GM23338 (cell line): Measurements from ENCODE around the gene KCTD18. TPM values are rescaled to one million over a fixed set of nuclear protein-coding genes. Genes with fewer than 3 reads are reported as not detected.
A peak's percentile ranks its signal among the peaks of the same experiment; 100 is the strongest.

Experiments
- ATAC-seq: fragments of 200-7000 bp; cut with Tn5 transposase; 3 replicates; pipeline ENCODE4 v1.9.1; 2020
- DNase-seq: peaks from one replicate; pipeline ENCODE4 v3.0.0-alpha.2; 2015; ENCODE audit warnings: low spot score
- H2AFZ ChIP-seq: fragments of 200-600 bp; sonication (generic); 2 replicates; pipeline ENCODE4 v1.8.0; 2016; ENCODE audit warnings: antibody characterized with exemption, mild to moderate bottlenecking, moderate library complexity
- H3F3A ChIP-seq: fragments of 200-600 bp; sonication (generic); replicated peaks from 2 replicates; pipeline ENCODE4 v1.8.0; 2017; ENCODE audit warnings: antibody characterized with exemption, mixed run types, low read depth
- H3K27ac ChIP-seq: fragments of 200-600 bp; sonication (generic); 2 replicates; pipeline ENCODE4 v1.6.1; 2016; ENCODE audit warnings: low read depth
- H3K27me3 ChIP-seq: fragments of 200-600 bp; sonication (generic); 2 replicates; pipeline ENCODE4 v1.8.0; 2016; ENCODE audit warnings: mild to moderate bottlenecking, mixed run types, moderate library complexity; ENCODE audit not compliant: insufficient read depth
- H3K36me3 ChIP-seq: fragments of 200-600 bp; sonication (generic); 2 replicates; pipeline ENCODE4 v1.8.0; 2016; ENCODE audit warnings: mild to moderate bottlenecking; ENCODE audit not compliant: insufficient read depth
- H3K4me1 ChIP-seq: fragments of 200-600 bp; sonication (generic); 2 replicates; pipeline ENCODE4 v1.8.0; 2016; ENCODE audit warnings: mild to moderate bottlenecking, moderate library complexity; ENCODE audit not compliant: insufficient read depth
- H3K4me2 ChIP-seq: fragments of 200-600 bp; sonication (generic); 2 replicates; pipeline ENCODE4 v1.7.1; 2017; ENCODE audit warnings: mixed run types
- H3K4me3 ChIP-seq: fragments of 200-600 bp; sonication (generic); 2 replicates; pipeline ENCODE4 v1.6.1; 2016; ENCODE audit warnings: mixed run types
- H3K79me2 ChIP-seq: fragments of 200-600 bp; sonication (generic); replicated peaks from 2 replicates; pipeline ENCODE4 v1.8.0; 2017; ENCODE audit warnings: mild to moderate bottlenecking; ENCODE audit not compliant: insufficient read depth
- H3K9me2 ChIP-seq: fragments of 200-600 bp; sonication (generic); 2 replicates; pipeline ENCODE4 v1.8.0; 2017; ENCODE audit not compliant: insufficient read depth
- H4K20me1 ChIP-seq: fragments of 200-600 bp; sonication (generic); replicated peaks from 2 replicates; pipeline ENCODE4 v1.8.0; 2017; ENCODE audit warnings: mild to moderate bottlenecking; ENCODE audit not compliant: insufficient read depth
- H3K27ac Mint-ChIP-seq: 2 replicates; pipeline ENCODE4 v1.8.0; 2020; ENCODE audit warnings: inconsistent platforms, mild to moderate bottlenecking, moderate library complexity, mixed read lengths
- H3K27me3 Mint-ChIP-seq: 3 replicates; pipeline ENCODE4 v1.8.0; 2022; ENCODE audit warnings: low read depth, mild to moderate bottlenecking, moderate library complexity, mixed read lengths, inconsistent platforms; ENCODE audit not compliant: insufficient read depth, poor library complexity
- H3K36me3 Mint-ChIP-seq: 3 replicates; pipeline ENCODE4 v1.8.0; 2021; ENCODE audit warnings: low read depth, mild to moderate bottlenecking, inconsistent platforms, moderate library complexity, mixed read lengths
- H3K4me1 Mint-ChIP-seq: 3 replicates; pipeline ENCODE4 v1.8.0; 2020; ENCODE audit warnings: mild to moderate bottlenecking, inconsistent platforms, mixed read lengths
- H3K4me3 Mint-ChIP-seq: 3 replicates; pipeline ENCODE4 v1.8.0; 2021; ENCODE audit warnings: moderate library complexity, mild to moderate bottlenecking, inconsistent platforms, mixed read lengths
- H3K9me3 Mint-ChIP-seq: 3 replicates; pipeline ENCODE4 v1.8.0; 2020; ENCODE audit warnings: moderate library complexity, mild to moderate bottlenecking, inconsistent platforms, mixed read lengths
- EZH2 ChIP-seq: fragments of 200-600 bp; sonication (generic); IDR thresholded peaks from one replicate; pipeline ENCODE4 v1.8.0; 2017; ENCODE audit warnings: antibody characterized with exemption, mild to moderate bottlenecking, low read depth; ENCODE audit not compliant: unreplicated experiment
- EZH2phosphoT487 ChIP-seq: fragments of 200-600 bp; sonication (generic); IDR thresholded peaks from one replicate; pipeline ENCODE4 v1.8.1; 2018; ENCODE audit warnings: antibody characterized with exemption; ENCODE audit not compliant: unreplicated experiment
- POLR2AphosphoS5 ChIP-seq: IDR thresholded peaks from 2 replicates; pipeline ENCODE4 v1.6.1; 2016; ENCODE audit warnings: antibody characterized with exemption, low read depth
- STAT1 ChIP-seq: IDR thresholded peaks from one replicate; pipeline ENCODE4 v1.6.1; 2016; ENCODE audit warnings: antibody characterized with exemption; ENCODE audit not compliant: unreplicated experiment
- ZNF114 ChIP-seq: fragments of 250-450 bp; sonication (Bioruptor Pico); IDR thresholded peaks from 2 replicates; pipeline ENCODE4 v1.5.0; 2020; ENCODE audit warnings: mild to moderate bottlenecking, moderate library complexity
- ZNF462 ChIP-seq: fragments of 250-450 bp; sonication (Bioruptor Pico); IDR thresholded peaks from 2 replicates; pipeline ENCODE4 v1.5.0; 2020; ENCODE audit warnings: mild to moderate bottlenecking, moderate library complexity
- polyA plus RNA-seq: library from polyadenylated mRNA; unstranded; fragments of >200 nt; fragmentation: Nextera tagmentation; extraction: Ambion mirVana; gene quantifications from 2 replicates; pipeline ENCODE4 v1.2.1, GENCODE V29; 2016
- total RNA-seq: library from RNA; depleted of rRNA; stranded (reverse); fragments of >200 nt; shearing (Covaris generic); gene quantifications from 2 replicates; pipeline ENCODE4 v1.2.3, GENCODE V29; 2014

Gene KCTD18
- total and polyA plus RNA-seq, 2 experiments from 2014 or later, result 3.3 to 4.7 TPM

GRCh38 chr2:200454927-200455801 is 54.7 kb downstream of the KCTD18 start:
- Histone ChIP-seq H4K20me1 (peaks cover 6% of the 10 kb centered on the region; the same call in 1 of the 2 replicates), H3F3A (no peaks in the 10 kb centered on the region), H3K4me3 (no peak overlapping the region), H3K27ac (peak overlapping the region; percentile 66; the same call in 1 of the 2 replicates), H3K4me2 (no peak overlapping the region), H3K9me2 (no peaks in the 10 kb centered on the region), H2AFZ (no peak overlapping the region), H3K79me2 (no peaks in the 10 kb centered on the region; the same call in 1 of the 2 replicates), H3K27me3 (no peaks in the 10 kb centered on the region), H3K4me1 (peaks cover 7% of the 10 kb centered on the region), H3K36me3 (peaks cover 30% of the 10 kb centered on the region)
- peaks cover 16% of the 10 kb centered on the region for H3K4me1 Mint-ChIP-seq
- DNase-seq (no peak), ATAC-seq (no peak)
- H3K27me3 Mint-ChIP-seq, result peaks cover 7% of the 10 kb centered on the region
- peak overlapping the region; percentile 56; the same call in 1 of the 2 replicates for H3K27ac Mint-ChIP-seq
- H3K36me3 Mint-ChIP-seq, result peaks cover 39% of the 10 kb centered on the region
- H3K4me3 Mint-ChIP-seq, result no peak overlapping the region
- H3K9me3 Mint-ChIP-seq, result no peaks in the 10 kb centered on the region
- TF ChIP-seq STAT1 (no peak), EZH2 (no peak), EZH2phosphoT487 (no peak), POLR2AphosphoS5 (no peak), ZNF114 (CRISPR knock-in tag) (no peak), ZNF462 (no peak)
